Activated naive CD4-positive, alpha-beta T cell treated with Interleukin-2 at 50 U/mL for 16 hours (primary cell): ENCODE measurements around the gene AP3D1.

Experiments
- DNase-seq: peaks from one replicate; pipeline ENCODE4 v3.0.0-alpha.2; 2020

Gene AP3D1

DNA sequence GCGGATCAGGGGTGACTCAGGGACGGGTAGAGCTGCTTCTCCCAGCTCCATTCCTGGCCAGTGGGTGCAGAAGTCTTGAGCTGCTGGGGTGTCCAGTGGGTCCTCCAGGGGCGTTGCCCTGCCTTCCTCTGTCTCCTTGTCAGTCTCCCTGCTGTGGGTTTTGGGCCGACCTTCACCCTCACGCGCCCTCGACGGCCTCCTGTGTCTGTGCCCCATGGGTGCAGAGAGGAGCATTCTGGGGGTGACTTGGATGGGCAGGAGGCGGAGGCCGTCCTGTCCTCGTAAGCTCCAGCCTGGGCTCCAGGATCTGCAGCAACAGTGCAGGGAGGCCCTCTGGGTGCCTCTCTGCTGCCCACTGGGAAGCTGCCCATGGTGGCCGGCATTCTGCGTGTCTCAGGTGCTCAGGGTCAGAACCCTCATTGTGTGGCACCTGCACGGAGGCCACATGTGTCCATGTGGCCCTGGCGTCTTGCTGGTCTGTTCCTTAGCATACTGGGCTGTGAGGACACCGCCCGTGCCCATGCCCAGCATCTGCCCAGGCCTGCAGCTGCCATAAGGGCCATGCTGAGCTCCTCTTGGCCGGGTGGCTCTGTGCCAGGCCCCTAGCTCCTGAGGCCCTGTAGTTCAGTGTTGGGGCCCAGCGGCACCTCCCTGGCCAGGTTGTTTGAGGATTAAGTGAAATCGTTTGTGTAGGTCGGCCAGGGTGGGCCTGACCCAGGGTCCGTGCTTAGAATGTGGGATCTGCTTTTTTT, 29.7 kb upstream of the AP3D1 start:
- DNase-seq, result no peak

DNA sequence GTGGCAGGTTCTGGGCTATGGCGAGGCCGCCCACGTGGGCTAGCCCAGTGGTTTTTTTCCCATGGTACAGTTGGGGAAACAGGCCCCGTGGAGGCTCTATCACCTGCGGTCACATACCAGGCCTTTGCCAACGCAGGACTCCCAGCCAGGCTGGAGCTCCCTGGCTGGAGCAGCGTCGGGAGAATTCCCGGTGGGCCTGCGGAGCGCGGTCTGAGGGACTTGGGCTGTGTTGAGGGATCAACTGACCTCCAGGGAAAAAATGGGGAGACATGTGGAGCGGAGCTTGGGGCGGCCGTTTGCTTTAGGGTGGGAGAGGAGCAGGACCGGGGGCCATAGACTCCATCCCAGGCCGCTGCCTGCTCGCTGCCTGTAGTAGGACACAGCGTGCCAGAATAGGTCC, 28.7 kb upstream of the AP3D1 start:
- no peak for DNase-seq

DNA sequence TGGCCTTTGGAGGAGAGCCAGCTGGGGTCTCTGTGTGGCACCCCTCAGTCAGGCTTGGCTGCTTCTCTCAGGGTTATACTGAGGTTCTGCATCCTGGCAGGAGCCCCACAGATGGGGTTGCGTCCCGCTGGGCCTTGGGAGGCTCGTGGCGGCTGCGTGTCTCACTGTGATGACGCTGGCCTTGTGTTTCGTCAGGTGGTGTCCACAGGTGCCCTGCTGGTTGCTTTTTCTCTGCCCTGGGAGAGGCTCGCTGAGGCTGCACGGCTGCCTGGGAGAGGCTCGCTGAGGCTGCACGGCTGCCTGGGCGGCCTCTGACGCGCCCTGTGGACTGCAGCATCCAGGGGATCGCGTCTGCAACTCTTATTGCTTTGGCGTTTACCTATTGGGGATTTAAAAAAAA, 27.7 kb upstream of the AP3D1 start:
- no peak for DNase-seq

DNA sequence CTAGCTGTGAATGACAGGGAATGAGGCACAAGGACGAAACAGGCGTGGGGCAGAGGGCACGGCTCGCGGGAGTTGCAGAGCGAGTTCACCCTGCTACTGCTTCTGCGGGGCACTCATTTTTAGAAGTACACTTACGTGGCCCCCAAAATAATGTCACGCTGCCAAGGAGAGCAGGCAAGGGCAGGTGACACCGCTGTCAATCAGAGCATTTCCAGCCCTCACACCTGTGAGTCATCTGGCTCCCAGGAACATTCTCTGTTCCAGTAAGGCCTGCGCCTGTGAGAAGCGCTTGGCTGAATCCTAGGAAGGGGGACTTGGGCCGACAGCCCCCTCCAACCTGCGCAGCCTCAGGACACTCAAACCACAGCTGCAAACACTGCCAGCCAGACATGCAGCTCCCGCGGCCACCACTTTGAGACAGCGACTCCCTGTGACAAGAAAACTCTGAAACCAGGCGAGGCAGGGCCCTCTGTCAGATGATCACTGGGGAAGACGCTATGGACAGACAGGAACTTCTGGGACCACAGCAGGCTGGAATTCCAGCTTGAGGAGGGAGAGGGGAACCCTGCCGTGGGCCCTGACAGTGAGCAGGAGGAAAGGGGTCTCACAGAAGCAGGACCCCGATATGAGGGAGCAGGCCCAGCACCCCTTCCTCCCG, 25.1 kb upstream of the AP3D1 start:
- no peak for DNase-seq

DNA sequence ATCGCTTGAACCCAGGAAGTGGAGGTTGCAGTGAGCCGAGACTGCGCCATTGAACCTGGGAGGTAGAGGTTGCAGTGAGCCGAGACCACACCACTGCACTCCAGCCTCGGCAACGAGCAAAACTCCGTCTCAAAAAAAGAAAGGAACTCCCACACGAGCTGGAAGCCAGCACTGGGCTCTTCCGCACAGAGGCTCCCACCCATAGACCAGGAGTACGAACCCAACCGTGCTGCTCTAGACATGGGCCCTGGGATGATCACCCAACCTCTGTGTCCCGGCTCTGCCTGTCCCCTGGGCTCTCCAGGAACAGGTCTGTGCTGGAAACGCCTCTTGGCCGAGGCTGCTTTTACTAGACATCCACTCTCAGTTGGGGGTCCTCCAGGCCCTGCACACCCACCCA, 24.4 kb upstream of the AP3D1 start:
- no peak for DNase-seq

DNA sequence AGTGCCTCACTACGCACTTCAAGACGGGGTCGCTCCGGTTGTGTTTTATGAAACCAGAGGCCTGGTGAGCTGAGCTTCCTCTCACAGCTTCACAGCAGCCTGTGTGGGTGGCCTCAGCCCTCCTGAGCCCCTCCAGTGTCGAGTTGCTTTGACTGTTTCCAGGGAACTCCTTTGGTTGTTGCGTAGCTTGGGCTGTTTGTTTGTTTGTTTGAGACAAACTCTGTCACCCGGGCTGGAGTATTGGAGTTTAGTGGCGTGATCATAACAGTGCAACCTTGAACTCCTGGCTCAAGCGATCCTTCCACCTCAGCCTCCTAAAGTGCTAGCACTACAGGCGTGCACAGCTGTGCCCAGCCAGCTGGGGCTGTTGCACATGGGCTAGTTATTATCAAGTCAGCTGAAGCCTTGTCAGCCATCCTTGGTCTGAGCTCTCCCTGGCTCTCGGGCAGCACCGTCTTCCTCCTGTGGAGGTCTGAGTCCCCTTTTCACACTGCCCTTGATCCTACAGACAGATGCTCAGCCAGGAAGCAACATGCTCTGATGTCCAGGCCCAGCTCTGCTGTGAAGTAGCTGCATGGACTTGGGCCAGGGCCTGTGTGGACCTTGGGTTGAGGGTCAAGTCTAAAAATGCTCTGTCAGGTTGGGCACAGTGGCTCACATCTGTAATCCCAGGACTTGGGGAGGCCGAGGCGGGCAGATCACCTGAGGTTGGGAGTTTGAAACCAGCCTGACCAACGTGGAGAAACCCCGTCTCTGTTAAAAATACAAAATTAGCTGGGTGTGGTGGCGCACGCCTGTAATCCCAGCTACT, 22.6 kb upstream of the AP3D1 start:
- DNase-seq, result no peak

DNA sequence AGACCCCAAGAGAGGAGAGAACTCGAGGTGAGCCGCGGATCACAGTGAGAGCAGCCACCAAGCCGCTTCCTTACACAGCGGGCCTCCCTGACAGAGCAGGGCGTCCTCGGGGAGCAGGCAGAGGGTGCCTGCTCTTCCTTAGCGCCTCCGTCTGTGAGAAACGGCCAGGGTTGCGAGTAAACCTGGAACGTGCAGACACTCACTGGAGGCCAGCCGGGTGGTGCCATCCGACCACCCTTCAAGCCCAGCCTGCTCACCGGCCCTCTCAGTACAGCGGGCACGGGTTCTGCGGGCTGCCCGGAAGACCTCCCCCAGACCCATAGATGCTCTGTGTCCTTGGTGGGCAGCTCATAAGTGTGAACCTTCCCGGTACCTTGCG, 22.0 kb upstream of the AP3D1 start:
- DNase-seq, result no peak

DNA sequence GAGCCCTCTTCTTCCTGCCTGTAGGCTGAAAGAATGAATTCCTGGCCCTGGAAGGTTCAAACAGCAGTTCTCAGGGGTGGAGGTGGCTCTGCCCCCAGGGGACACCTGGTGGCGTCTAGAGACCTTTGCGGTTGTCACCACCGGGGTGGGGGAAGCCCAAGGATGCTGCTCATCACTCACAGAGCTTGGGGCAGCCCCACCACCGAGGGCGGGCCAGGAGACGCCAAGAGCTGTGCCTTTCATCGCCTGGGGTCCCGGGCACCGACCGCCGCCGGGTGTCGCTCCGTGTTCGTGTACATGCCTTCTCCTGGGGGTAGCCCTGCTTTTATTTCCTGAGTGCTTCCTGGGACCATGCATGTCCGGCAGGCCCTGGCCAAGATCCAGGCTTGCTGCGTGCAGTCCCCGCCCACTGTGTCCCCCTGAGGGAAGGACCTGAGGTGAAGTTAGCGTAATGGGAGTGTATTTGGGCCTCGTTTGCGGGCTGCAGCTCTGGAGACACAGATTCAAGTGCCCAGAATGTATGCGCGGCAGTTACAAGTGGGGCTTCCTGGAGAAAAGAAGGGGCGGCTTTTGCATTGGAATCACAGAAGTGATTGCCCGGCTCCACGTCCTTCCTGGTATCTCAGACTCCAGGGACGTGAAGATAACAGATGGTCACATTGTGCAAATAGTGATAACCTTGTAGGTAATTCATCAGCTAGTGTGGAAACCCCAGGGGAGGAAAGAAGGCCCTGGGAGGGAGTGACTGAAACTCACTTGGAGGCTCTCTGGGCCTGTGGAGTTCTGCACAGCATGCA, 20.2 kb upstream of the AP3D1 start:
- DNase-seq, result peak; percentile 89

DNA sequence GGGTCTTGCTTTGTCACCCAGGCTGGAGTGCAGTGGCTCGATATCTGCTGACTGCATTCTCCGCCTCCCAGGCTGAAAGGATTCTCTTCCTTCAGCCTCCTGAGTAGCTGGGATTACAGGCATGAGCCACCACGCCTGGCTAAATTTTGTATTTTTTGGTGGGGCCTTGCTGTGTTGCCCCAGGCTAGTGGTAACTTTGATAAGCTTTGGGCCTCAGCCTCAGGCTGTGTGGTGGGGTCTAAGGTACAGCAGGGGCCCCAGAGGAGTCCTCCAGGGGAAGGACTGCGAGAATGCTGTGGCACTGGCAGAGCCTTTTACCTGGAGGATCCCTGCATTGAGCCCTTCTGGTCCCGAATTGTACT, 19.6 kb upstream of the AP3D1 start:
- DNase-seq, result no peak

DNA sequence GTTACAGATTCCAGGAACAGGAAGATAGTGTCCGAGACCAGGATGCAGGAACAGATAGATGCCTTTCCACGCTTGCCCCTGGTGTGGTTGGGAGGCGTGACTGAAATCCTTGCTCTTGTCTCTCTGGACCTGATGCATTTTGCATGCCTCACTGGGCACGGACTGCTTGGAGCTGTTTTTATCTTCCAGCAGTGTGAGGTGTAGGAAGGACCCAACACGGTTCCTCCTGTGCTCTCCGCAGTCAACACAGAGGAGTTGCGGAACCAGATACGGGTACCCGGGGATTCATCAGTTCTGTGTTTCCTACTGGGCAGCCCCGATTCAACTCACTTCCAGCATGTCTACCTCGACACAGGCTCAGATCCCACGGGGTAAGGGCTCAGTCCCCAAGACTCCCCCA, 18.9 kb upstream of the AP3D1 start:
- no peak for DNase-seq

DNA sequence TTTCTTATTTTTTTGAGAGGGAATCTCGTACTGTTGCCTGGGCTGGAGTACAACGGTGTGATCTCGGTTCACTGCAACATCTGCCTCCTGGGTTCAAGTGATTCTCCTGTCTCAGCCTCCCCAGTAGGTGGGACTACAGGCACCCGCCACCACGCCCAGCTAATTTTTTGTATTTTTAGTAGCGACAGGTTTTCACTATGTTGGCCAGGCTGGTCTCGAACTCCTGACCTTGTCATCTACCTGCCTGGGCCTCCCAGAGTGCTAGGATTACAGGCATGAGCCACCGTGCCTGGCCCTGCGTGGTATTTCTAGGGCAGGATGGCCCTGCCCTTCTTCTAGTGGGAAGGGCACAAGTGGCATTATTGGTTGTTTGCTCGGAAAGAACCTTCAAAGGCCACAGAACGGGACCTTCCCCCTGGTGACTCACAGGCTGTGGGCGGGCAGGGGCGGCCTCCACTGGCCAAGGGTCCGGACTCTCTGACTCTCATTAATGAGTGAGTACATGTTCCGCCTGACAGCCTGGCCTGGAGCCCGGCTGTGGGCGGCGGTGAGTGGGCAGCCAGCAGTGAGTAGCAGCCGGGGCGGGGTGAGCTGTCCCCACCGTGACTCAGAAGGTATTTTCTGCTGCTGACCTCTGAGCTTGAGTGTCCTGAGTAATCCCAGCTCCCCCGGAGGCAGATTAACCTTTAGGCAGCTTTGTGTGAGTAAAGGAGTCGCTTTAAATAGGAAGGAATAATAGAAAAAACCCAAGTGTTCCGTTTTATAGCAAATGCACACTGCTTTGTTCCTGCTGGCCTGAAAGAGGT, 17.5 kb upstream of the AP3D1 start:
- DNase-seq, result peak; percentile 84

DNA sequence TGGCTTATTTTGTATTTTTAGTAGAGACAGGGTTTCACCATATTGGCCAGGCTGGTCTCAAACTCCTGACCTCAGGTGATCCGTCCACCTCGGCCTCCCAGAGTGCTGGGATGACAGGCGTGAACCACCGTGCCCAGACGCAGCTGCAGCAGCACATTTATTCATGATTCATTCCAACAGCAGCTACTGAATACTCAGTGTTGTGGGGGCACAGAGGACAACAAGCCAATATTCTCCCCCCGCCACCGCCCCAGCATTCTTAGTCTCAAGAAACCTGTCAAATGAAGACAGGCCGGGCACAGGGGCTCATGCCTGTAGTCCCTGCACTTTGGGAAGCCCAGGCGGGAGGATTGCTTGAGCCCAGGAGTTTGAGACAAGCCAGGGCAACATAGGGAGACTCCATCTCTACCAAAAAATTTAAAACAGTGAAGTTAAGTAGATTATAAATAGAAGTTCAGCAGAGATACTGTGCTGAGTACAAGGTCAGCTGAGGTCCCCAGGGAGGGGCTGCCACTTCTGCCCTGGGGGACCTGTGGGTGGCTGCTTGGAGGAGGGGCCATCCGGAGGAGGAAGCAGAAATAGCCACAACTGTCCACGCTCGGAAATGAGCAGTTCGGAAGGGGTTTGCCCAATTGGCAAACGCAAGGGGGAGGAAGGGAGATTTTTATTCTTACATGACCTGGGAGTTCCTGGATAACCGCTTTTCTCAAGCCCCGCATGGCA, 16.7 kb upstream of the AP3D1 start:
- DNase-seq, result no peak

DNA sequence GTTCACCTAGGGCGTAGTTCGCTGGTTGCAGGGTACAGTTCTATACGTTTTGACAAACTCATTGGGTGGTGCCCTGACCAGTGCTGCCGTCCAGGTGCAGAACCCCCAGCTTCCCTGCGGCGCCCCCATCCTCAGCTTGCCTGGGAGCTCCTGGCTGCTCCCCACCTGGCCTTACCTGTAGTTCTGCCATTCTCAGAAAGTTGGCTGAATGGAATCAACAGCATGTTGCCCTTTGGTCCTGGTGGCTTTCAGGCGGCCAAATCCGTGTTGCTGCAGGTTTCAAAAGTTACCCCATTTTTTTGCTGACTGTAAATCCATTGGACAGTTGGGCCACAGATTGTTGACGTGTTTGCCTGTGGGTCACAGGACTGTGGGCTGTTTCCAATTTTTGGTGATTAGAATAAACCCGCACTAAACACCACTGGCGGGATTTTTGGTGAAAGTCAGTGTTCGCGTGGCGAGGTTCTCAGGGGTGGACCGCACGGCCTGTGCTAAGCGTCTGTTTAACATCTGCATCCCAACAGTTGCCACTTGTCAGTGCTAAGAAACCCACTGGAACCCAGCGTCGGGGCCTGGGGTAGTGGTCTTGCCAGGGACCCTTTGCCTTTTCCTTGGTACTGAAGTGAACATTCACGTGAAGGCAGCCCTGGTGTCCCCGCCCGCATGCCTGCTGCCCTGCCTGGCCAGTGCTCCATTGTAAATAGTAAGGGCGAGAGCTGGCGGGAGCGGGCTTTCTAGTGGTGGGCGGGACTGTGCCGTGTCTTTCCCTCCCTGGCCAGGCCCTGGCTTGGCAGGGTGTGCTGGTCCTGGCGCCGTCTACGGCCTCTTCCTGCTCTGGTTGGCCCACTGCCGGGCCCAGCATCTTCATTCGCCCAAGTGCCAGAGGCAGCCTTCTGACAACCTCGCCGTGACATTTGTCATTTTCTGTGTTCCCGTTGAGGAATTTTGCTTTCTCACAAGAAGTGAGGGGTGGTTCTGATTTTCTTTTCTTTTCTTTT, 15.7 kb upstream of the AP3D1 start:
- no peak for DNase-seq

DNA sequence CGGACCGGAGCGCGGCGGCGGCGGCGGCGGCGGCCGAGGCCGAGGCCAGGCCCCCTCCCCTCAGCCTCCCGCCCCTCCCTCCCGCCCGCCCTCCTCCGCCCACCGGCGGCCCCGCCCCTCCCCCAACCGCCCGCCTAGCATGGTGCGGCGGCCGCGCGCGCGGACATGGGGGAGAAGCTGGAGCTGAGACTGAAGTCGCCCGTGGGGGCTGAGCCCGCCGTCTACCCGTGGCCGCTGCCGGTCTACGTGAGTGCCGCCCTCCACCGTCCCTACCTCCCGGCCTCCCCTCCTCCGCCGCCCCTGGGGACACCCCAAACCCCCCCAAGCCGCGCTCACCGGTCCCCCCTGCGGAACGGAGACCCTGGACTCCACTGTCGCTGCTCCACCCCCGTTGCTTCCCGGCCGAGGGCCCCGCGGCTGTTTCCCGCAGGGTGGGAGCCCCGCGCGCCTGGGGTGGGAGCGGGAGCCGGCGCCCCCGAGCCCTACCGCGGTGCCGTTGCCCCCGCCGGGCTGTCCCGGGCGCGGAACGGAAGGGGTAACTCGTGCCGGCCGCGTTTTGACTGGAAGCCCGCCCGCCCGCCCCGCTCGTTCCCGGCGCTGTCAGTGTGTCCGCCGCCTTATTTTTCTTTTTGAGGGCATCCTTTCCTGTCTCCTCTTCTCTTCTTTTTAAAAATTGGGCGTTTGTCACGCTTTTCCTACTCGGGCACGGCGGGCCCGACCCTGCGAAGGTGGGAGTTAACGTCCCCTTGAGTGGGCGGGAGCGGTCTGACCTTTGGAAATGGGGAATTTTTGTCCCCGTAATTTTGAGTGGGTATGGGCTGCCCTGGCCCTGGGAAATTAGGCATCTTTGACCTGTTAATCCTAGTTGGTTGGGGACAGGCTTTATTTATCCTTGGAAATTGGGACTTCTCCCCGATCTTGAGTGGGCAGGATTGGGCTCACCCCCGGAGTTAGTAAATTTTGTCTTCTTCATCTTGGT, 12.9 kb upstream of the AP3D1 start:
- DNase-seq, result peak; percentile 38

DNA sequence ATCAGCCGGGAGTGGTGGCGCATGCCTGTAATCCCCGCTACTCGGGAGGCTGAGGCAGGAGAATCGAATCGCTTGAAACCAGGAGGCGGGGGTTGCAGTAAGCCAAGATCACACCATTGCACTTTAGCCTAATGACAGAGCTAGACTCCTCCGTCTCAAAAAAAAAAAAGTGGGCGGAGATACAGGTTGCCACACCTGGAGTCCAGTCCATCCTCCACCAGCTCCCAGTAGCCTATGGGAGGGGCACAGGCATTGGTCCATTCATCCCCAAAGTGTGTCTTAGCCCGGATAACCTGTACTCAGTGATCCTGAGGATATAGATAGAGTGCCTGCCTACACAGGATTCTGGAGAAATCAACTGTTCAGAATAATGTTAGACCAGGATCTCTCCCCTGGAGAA, 9.0 kb upstream of the AP3D1 start:
- no peak for DNase-seq

DNA sequence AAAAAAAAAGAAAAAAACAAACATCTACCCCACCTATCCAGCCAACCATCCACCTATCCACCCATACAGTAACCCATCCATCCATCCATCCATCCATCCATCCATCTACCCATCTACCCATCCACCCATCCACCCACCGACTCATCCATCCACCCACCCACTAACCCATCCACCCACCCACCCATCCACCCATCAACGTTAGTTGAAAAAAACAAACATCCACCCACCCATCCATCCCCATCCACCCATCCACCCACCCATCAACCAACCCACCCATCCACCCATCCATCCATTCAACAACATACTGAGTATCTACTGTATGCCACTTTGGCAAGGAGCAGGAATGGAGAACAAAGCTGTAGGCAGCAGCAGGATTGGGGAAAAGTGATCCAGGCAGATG, 6.1 kb upstream of the AP3D1 start:
- no peak for DNase-seq

DNA sequence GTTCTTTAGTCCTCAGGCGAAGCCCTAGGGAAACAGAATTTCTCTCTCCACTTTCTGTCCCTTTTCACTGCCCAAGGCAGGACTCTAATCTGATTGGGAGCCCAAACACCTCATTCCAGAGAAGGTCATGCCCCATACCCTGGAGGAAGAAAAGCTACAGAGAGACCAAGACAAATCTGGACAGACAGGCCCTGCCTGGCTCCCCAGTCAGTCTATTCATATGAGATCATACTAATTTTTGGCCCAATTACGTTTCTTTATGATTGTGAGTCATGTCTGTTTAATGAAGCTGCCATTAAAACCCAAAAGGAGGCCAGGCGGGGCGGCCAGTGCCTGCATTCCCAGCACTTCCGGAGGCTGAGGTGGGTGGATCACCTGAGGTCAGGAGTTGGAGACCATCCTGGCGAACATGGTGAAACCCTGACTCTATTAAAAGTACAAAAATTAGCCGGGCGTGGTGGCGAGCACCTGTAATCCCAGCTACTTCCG, 3.3 kb upstream of the AP3D1 start:
- DNase-seq, result no peak

DNA sequence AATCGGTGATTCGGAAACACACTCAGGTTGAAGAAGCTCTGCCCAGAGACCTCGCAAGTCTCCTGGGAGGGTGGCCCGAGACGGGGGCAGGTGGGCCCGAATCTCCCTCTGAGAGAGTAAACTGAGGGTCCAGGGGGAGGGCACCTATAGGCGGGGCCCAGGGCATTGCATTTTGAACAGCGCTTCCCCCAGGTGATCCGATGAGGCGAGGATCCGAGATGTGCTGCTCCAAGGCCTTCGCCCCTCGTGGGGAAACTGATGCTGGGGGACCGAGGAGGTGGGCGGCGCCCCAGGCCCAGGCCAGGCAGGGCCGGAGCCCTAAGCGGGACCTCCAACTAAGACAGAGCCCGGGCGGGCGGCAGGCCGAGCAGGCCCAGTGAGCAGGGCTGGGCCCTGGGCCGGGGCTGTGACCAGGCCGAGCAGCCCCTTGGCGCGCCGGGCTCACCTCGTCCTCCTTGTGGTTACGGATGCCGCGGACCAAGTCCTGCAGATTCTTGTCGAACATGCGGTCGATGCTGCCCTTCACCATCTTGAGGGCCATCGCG, 500 bp downstream of the AP3D1 start:
- DNase-seq, result peak; percentile 24
